Gastroesophageal sphincter (tissue), 4 donors: ENCODE data around the gene AKAP11. TPM values are rescaled to one million over a fixed set of nuclear protein-coding genes. Genes with fewer than 3 reads are reported as not detected.

Experiments
- ATAC-seq: fragments of 150-250 bp; one replicate; pipeline ENCODE4 v1.9.1; 2016; ENCODE audit warnings: mild to moderate bottlenecking, moderate library complexity
- H3K27ac ChIP-seq, 4 donors: fragments of 200-600 bp; sonication (generic) in 3 of 4; 1 replicate in 3 of 4; 2 replicates in 1 of 4; pipeline ENCODE4 v1.5.1; 2016 to 2019
- H3K27me3 ChIP-seq: fragments of 200-600 bp; sonication (generic); one replicate; pipeline ENCODE4 v1.5.1; 2019
- H3K36me3 ChIP-seq, 2 donors: fragments of 200-600 bp; sonication (generic); one replicate each; pipeline ENCODE4 v1.5.1; 2019; ENCODE audit warnings: control low read depth in 1 of 2
- H3K4me1 ChIP-seq, 3 donors: fragments of 200-600 bp; sonication (generic); 1 replicate in 2 of 3; 2 replicates in 1 of 3; pipeline ENCODE4 v1.5.1; 2016 to 2019; ENCODE audit warnings: control low read depth in 2 of 3
- H3K4me3 ChIP-seq, 2 donors: fragments of 200-600 bp; sonication (generic); one replicate each; pipeline ENCODE4 v1.5.1; 2019; ENCODE audit warnings: mild to moderate bottlenecking in 1 of 2, moderate library complexity in 1 of 2
- H3K9me3 ChIP-seq, 3 donors: fragments of 200-600 bp; sonication (generic); one replicate each; pipeline ENCODE4 v1.5.1; 2017 to 2019; ENCODE audit warnings: control low read depth in 2 of 3
- CTCF ChIP-seq, 4 experiments: fragments of 200-600 bp in 2 of 4; fragments of 450-650 bp in 2 of 4; sonication (generic) in 1 of 4; IDR thresholded peaks; one replicate each; pipeline ENCODE4 v1.5.1; 2017 to 2019; ENCODE audit warnings: antibody characterized with exemption in 4 of 4, mild to moderate bottlenecking in 2 of 4, moderate library complexity in 2 of 4
- EP300 ChIP-seq: sonication (generic); formaldehyde crosslinking; IDR thresholded peaks from one replicate; pipeline ENCODE4 v1.6.1; 2017; ENCODE audit warnings: antibody characterized with exemption, mild to moderate bottlenecking
- POLR2A ChIP-seq, 2 donors: fragments of 450-650 bp; IDR thresholded peaks; one replicate each; pipeline ENCODE4 v1.6.1; 2017; ENCODE audit warnings: antibody characterized with exemption in 2 of 2, mild to moderate bottlenecking in 2 of 2, moderate library complexity in 1 of 2
- POLR2AphosphoS5 ChIP-seq: sonication (generic); formaldehyde crosslinking; IDR thresholded peaks from one replicate; pipeline ENCODE4 v1.6.1; 2017; ENCODE audit warnings: antibody characterized with exemption
- WGBS, 2 donors: methylation state at CpG; one replicate each; pipeline ENCODE4 v1.1.5; 2018; ENCODE audit warnings: low coverage in 1 of 2; 5-methylcytosine and 5-hydroxymethylcytosine counted together
- total RNA-seq, 4 donors: library from RNA; depleted of rRNA; stranded (reverse); fragments of >200 nt; gene quantifications; one replicate each; pipeline ENCODE4 v1.1.0, GENCODE V29; 2016

The AKAP11 gene
- total RNA-seq, 4 donors from 2014 or later, result 41.1 to 53.4 (median 45.3) TPM

GRCh38 chr13:42356184-42356575 is 84.2 kb downstream of the AKAP11 start:
- no peak for ATAC-seq
- 95% methylated on average over 3 to 4 of the region's 5 CpGs for WGBS, 2 donors
- TF ChIP-seq CTCF (IDR thresholded peaks at IDR 0.05), result no peak
- TF ChIP-seq POLR2A (IDR thresholded peaks at IDR 0.05), result no peak
- no peak for TF ChIP-seq EP300
- TF ChIP-seq POLR2AphosphoS5, result no peak
- H3K36me3 ChIP-seq, result no peaks in the 10 kb centered on the region
- H3K4me1 ChIP-seq, result no peaks in the 10 kb centered on the region
- H3K4me3 ChIP-seq, result no peak overlapping the region
- H3K9me3 ChIP-seq, result no peaks in the 10 kb centered on the region
- H3K27me3 ChIP-seq, result no peaks in the 10 kb centered on the region
- no peak overlapping the region for H3K27ac ChIP-seq

GRCh38 chr13:42360046-42360574 is 88.2 kb downstream of the AKAP11 start:
- Histone ChIP-seq H3K27ac (no peak overlapping the region), H3K9me3 (no peaks in the 10 kb centered on the region), H3K4me1 (no peaks in the 10 kb centered on the region), H3K36me3 (no peaks in the 10 kb centered on the region), H3K27me3 (no peaks in the 10 kb centered on the region), H3K4me3 (no peak overlapping the region)
- TF ChIP-seq POLR2A (IDR thresholded peaks at IDR 0.05), result no peak
- no peak for ATAC-seq
- WGBS, 2 donors, result 85 to 94% methylated on average over 5 to 6 of the region's 8 CpGs

GRCh38 chr13:42361701-42362100 is 89.7 kb downstream of the AKAP11 start:
- no peak for ATAC-seq
- H3K4me3 ChIP-seq, result no peak overlapping the region
- 25 to 58% methylated on average over 6 of the region's 6 CpGs for WGBS, 2 donors
- H3K4me1 ChIP-seq, result no peaks in the 10 kb centered on the region
- TF ChIP-seq POLR2A (IDR thresholded peaks at IDR 0.05), result no peak
- TF ChIP-seq CTCF (IDR thresholded peaks at IDR 0.05), result no peak
- no peak for TF ChIP-seq POLR2AphosphoS5
- TF ChIP-seq EP300, result no peak
- H3K27me3 ChIP-seq, result no peaks in the 10 kb centered on the region
- H3K27ac ChIP-seq, result no peak overlapping the region
- H3K9me3 ChIP-seq, result no peaks in the 10 kb centered on the region
- no peaks in the 10 kb centered on the region for H3K36me3 ChIP-seq

GRCh38 chr13:42363941-42364612 is 92.1 kb downstream of the AKAP11 start:
- no peak overlapping the region for H3K27ac ChIP-seq
- H3K36me3 ChIP-seq, result no peaks in the 10 kb centered on the region
- H3K4me3 ChIP-seq, result no peak overlapping the region
- no peaks in the 10 kb centered on the region for H3K27me3 ChIP-seq
- 70 to 89% methylated on average over 2 of the region's 3 CpGs for WGBS, 2 donors
- no peaks in the 10 kb centered on the region for H3K4me1 ChIP-seq
- TF ChIP-seq EP300 (no peak), POLR2A (IDR thresholded peaks at IDR 0.05) (no peak), CTCF (IDR thresholded peaks at IDR 0.05) (no peak), POLR2AphosphoS5 (no peak)
- no peaks in the 10 kb centered on the region for H3K9me3 ChIP-seq
- ATAC-seq, result no peak

- TF ChIP-seq EP300 (no peak), POLR2AphosphoS5 (no peak), CTCF (IDR thresholded peaks at IDR 0.05) (no peak), POLR2A (IDR thresholded peaks at IDR 0.05) (no peak)
- Histone ChIP-seq H3K9me3 (no peaks in the 10 kb centered on the region), H3K27ac (no peak overlapping the region), H3K36me3 (no peaks in the 10 kb centered on the region), H3K4me1 (no peaks in the 10 kb centered on the region), H3K4me3 (no peak overlapping the region), H3K27me3 (no peaks in the 10 kb centered on the region)
- 38 to 60% methylated on average over 1 of the region's 2 CpGs for WGBS, 2 donors
- ATAC-seq, result no peak
These were observed 92.7 kb downstream of the AKAP11 start for GRCh38 chr13:42364613-42365000.
